ENCODE data around the gene PIERCE2.
"Not testable (repeated sequence)": the region's sequence is repeated elsewhere in the genome, so short reads cannot be mapped to it uniquely, and the experiment has no call there.

Gene PIERCE2

GRCh38 chr15:55408012-55408928, at the start of gene PIERCE2, which contains the start of gene CCPG1:
PIERCE2 (plus strand) TSS chr15:55408495; CDS start chr15:55408769, 274 bp downstream.
CCPG1 (minus strand) TSS chr15:55408359; CDS start chr15:55389424, 18,935 bp downstream.
- peak; percentile 70 to 77 for DNase-seq (ENCODE audit: low read depth in 1 of 2, low spot score in 1 of 2)

GRCh38 chr15:55360256-55360655, 48.0 kb upstream of the PIERCE2 start:
- no peak for DNase-seq (ENCODE audit: low read depth in 1 of 2, low spot score in 1 of 2)

GRCh38 chr15:55361048-55361447, 47.2 kb upstream of the PIERCE2 start:
- no peak for DNase-seq (ENCODE audit: low read depth in 1 of 2, low spot score in 1 of 2)

GRCh38 chr15:55362641-55363040, 45.7 kb upstream of the PIERCE2 start:
- DNase-seq (ENCODE audit: low read depth in 1 of 2, low spot score in 1 of 2), result no peak

- no peak for DNase-seq (ENCODE audit: low read depth in 1 of 2, low spot score in 1 of 2)
Observed at GRCh38 chr15:55366981-55367380, 41.3 kb upstream of the PIERCE2 start.

- no peak for DNase-seq (ENCODE audit: low read depth in 1 of 2, low spot score in 1 of 2)
Observed at GRCh38 chr15:55372701-55373440, 35.4 kb upstream of the PIERCE2 start.

GRCh38 chr15:55379095-55379494, 29.2 kb upstream of the PIERCE2 start:
- DNase-seq (ENCODE audit: low read depth in 1 of 2, low spot score in 1 of 2), result no peak

GRCh38 chr15:55381595-55381994, 26.7 kb upstream of the PIERCE2 start:
- no peak for DNase-seq (ENCODE audit: low read depth in 1 of 2, low spot score in 1 of 2)

GRCh38 chr15:55383687-55384086, 24.6 kb upstream of the PIERCE2 start:
- no peak for DNase-seq (ENCODE audit: low read depth in 1 of 2, low spot score in 1 of 2)

- DNase-seq (ENCODE audit: low read depth in 1 of 2, low spot score in 1 of 2), result no peak
Observed at GRCh38 chr15:55387027-55387426, 21.3 kb upstream of the PIERCE2 start.

GRCh38 chr15:55389264-55389607, 19.1 kb upstream of the PIERCE2 start:
- no peak for DNase-seq (ENCODE audit: low read depth in 1 of 2, low spot score in 1 of 2)

- no peak for DNase-seq (ENCODE audit: low read depth in 1 of 2, low spot score in 1 of 2)
Observed at GRCh38 chr15:55394694-55395093, 13.6 kb upstream of the PIERCE2 start.

GRCh38 chr15:55398243-55398642, 10.1 kb upstream of the PIERCE2 start:
- no peak for DNase-seq (ENCODE audit: low read depth in 1 of 2, low spot score in 1 of 2)

GRCh38 chr15:55400050-55400449, 8.2 kb upstream of the PIERCE2 start:
- not testable (repeated sequence) for DNase-seq (ENCODE audit: low read depth in 1 of 2, low spot score in 1 of 2)

GRCh38 chr15:55401786-55402246, 6.5 kb upstream of the PIERCE2 start:
- no peak for DNase-seq (ENCODE audit: low read depth in 1 of 2, low spot score in 1 of 2)

- DNase-seq (ENCODE audit: low read depth in 1 of 2, low spot score in 1 of 2), result no peak
Observed at GRCh38 chr15:55402707-55403106, 5.6 kb upstream of the PIERCE2 start.

GRCh38 chr15:55403531-55403930, 4.8 kb upstream of the PIERCE2 start:
- no peak for DNase-seq (ENCODE audit: low read depth in 1 of 2, low spot score in 1 of 2)

GRCh38 chr15:55407498-55408011, 740 bp upstream of the PIERCE2 start:
- no peak for DNase-seq (ENCODE audit: low read depth in 1 of 2, low spot score in 1 of 2)

- not testable (repeated sequence) for DNase-seq (ENCODE audit: low read depth in 1 of 2, low spot score in 1 of 2)
Observed at GRCh38 chr15:55408976-55409375, 681 bp downstream of the PIERCE2 start.

GRCh38 chr15:55417678-55418077, 9.4 kb downstream of the PIERCE2 start:
- not testable (repeated sequence) for DNase-seq (ENCODE audit: low read depth in 1 of 2, low spot score in 1 of 2)

- no peak for DNase-seq (ENCODE audit: low read depth in 1 of 2, low spot score in 1 of 2)
Observed at GRCh38 chr15:55420171-55420866, 12.0 kb downstream of the PIERCE2 start.
